CD4-positive, alpha-beta T cell (primary cell): ENCODE measurements around the gene TBC1D2. TPM values are rescaled to one million over a fixed set of nuclear protein-coding genes. Genes with fewer than 3 reads are reported as not detected.

Experiments
- ATAC-seq: fragments of 200-7000 bp; cut with Tn5 transposase; one replicate; pipeline ENCODE4 v1.10.0; 2022; ENCODE audit warnings: mild to moderate bottlenecking; ENCODE audit not compliant: poor library complexity
- CTCF ChIA-PET: fragments of 350-600 bp; sonication (Branson Sonifier 250); formaldehyde crosslinking; loops from one replicate; lab custom pipeline; 2021; ENCODE audit warnings: antibody characterized with exemption, inconsistent platforms; lab: Charles Lee
- POLR2A ChIA-PET: fragments of 350-600 bp; sonication (Branson Sonifier 250); formaldehyde crosslinking; loops from one replicate; lab custom pipeline; 2021; ENCODE audit warnings: antibody characterized with exemption, inconsistent platforms; lab: Charles Lee
- DNase-seq, 14 experiments: peaks; one replicate each; pipeline ENCODE4 v3.0.0-alpha.2; 2013 to 2020; ENCODE audit warnings: mixed read lengths in 2 of 14
- H3K27ac ChIP-seq, 2 donors: one replicate each; pipeline versions ENCODE4 v1.5.1 to v1.7.0; 2013; ENCODE audit warnings: low read length in 2 of 2, low read depth in 1 of 2, mild to moderate bottlenecking in 1 of 2
- H3K27me3 ChIP-seq, 2 experiments: 1 replicate in 1 of 2; 2 replicates in 1 of 2; pipeline versions ENCODE4 v1.6.1 to v1.7.0; 2013; ENCODE audit warnings: low read length in 2 of 2, control low read depth in 1 of 2, mild to moderate bottlenecking in 1 of 2, moderate library complexity in 1 of 2; ENCODE audit not compliant: insufficient read depth in 2 of 2, control insufficient read depth in 1 of 2
- H3K36me3 ChIP-seq: one replicate; pipeline ENCODE4 v1.6.1; 2013; ENCODE audit warnings: low read length, control low read depth; ENCODE audit not compliant: insufficient read depth
- H3K4me1 ChIP-seq: one replicate; pipeline ENCODE4 v1.6.1; 2013; ENCODE audit warnings: low read length, control low read depth; ENCODE audit not compliant: insufficient read depth
- H3K4me3 ChIP-seq: one replicate; pipeline ENCODE4 v1.5.1; 2013; ENCODE audit warnings: mild to moderate bottlenecking, low read length, moderate library complexity
- H3K9me3 ChIP-seq, 2 experiments: 1 replicate in 1 of 2; 2 replicates in 1 of 2; pipeline versions ENCODE4 v1.6.1 to v1.7.0; 2013; ENCODE audit warnings: low read length in 2 of 2, mild to moderate bottlenecking in 2 of 2, control low read depth in 1 of 2, moderate library complexity in 1 of 2; ENCODE audit not compliant: control insufficient read depth in 1 of 2, insufficient read depth in 1 of 2
- H3K27ac Mint-ChIP-seq: one replicate; pipeline ENCODE4 v1.8.0; 2020; ENCODE audit warnings: mixed read lengths
- H3K27me3 Mint-ChIP-seq: one replicate; pipeline ENCODE4 v1.8.0; 2021; ENCODE audit warnings: mixed read lengths
- H3K36me3 Mint-ChIP-seq: one replicate; pipeline ENCODE4 v1.8.0; 2021; ENCODE audit warnings: low read depth, mixed read lengths
- H3K4me1 Mint-ChIP-seq: one replicate; pipeline ENCODE4 v1.8.0; 2021; ENCODE audit warnings: low read depth, mixed read lengths
- H3K4me3 Mint-ChIP-seq: one replicate; pipeline ENCODE4 v1.8.0; 2020; ENCODE audit warnings: mild to moderate bottlenecking, mixed read lengths
- H3K9me3 Mint-ChIP-seq: one replicate; pipeline ENCODE4 v1.8.0; 2020; ENCODE audit warnings: mixed read lengths
- intact Hi-C, 2 experiments: fragments of 100-400 bp; cut with DNase I in 1 of 2; cut with micrococcal nuclease in 1 of 2; formaldehyde crosslinking; loops; one replicate each; pipeline versions ENCODE4 v1.15.1 to v1.9.0; 2023 to 2025; cut with DNase I, micrococcal nuclease
- total RNA-seq, 174 experiments: library from RNA in 2 of 174; stranded (reverse) in 2 of 174; gene quantifications; one replicate each; pipeline ENCODE4 v1.2.3 and lab custom pipeline; 2021 to 2026
- TF ChIP-seq, protein P1 (sequence below): fragments of 200-600 bp; IDR thresholded peaks from one replicate; pipeline ENCODE4 v1.8.0; 2022; ENCODE audit warnings: antibody characterized with exemption, mild to moderate bottlenecking

TBC1D2 gene
- total RNA-seq, 2 experiments from 2014 or later = 2.9 to 4.0 TPM

- intact Hi-C loops = no loop called here
- H3K27ac Mint-ChIP-seq = no peak overlapping the region
- no peaks in the 10 kb centered on the region for H3K27me3 ChIP-seq
- no peak for DNase-seq
- H3K4me1 ChIP-seq = no peaks in the 10 kb centered on the region
- H3K9me3 Mint-ChIP-seq = no peaks in the 10 kb centered on the region
- ATAC-seq = no peak
- peaks cover 61% of the 10 kb centered on the region for H3K36me3 Mint-ChIP-seq
- ChIA-PET CTCF (interaction anchor here (1.4 kb wide), 1 partner anchor 10 kb away, joined by 6 read pairs; no protein-coding TSS in a partner anchor), POLR2A (no interaction called here)
- no peak overlapping the region for H3K4me3 Mint-ChIP-seq
- no peaks in the 10 kb centered on the region for H3K4me1 Mint-ChIP-seq
- H3K36me3 ChIP-seq = peaks cover 39% of the 10 kb centered on the region
- no peak overlapping the region for H3K27ac ChIP-seq
- H3K27me3 Mint-ChIP-seq = no peaks in the 10 kb centered on the region
- TF ChIP-seq, protein P1, sequence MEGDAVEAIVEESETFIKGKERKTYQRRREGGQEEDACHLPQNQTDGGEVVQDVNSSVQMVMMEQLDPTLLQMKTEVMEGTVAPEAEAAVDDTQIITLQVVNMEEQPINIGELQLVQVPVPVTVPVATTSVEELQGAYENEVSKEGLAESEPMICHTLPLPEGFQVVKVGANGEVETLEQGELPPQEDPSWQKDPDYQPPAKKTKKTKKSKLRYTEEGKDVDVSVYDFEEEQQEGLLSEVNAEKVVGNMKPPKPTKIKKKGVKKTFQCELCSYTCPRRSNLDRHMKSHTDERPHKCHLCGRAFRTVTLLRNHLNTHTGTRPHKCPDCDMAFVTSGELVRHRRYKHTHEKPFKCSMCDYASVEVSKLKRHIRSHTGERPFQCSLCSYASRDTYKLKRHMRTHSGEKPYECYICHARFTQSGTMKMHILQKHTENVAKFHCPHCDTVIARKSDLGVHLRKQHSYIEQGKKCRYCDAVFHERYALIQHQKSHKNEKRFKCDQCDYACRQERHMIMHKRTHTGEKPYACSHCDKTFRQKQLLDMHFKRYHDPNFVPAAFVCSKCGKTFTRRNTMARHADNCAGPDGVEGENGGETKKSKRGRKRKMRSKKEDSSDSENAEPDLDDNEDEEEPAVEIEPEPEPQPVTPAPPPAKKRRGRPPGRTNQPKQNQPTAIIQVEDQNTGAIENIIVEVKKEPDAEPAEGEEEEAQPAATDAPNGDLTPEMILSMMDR = no peak
- no peaks in the 10 kb centered on the region for H3K9me3 ChIP-seq
- H3K4me3 ChIP-seq = no peak overlapping the region
These were observed 40.2 kb downstream of the TBC1D2 start for GRCh38 chr9:98215271-98215670.

- POLR2A ChIA-PET = no interaction called here
- Mint-ChIP-seq H3K36me3 (peaks cover 56% of the 10 kb centered on the region), H3K4me3 (no peak overlapping the region), H3K27me3 (no peaks in the 10 kb centered on the region), H3K27ac (no peak overlapping the region), H3K4me1 (no peaks in the 10 kb centered on the region), H3K9me3 (no peaks in the 10 kb centered on the region)
- no peak for DNase-seq
- TF ChIP-seq, protein P1 = no peak
- H3K36me3 ChIP-seq = peaks cover 37% of the 10 kb centered on the region
- no peak for ATAC-seq
- no peak overlapping the region for H3K4me3 ChIP-seq
- no peak overlapping the region for H3K27ac ChIP-seq
- CTCF ChIA-PET = interaction anchor here (1.4 kb wide), 1 partner anchor 10 kb away, joined by 6 read pairs; no protein-coding TSS in a partner anchor
- no peaks in the 10 kb centered on the region for H3K4me1 ChIP-seq
- intact Hi-C loops = no loop called here
- H3K9me3 ChIP-seq = no peaks in the 10 kb centered on the region
- H3K27me3 ChIP-seq = no peaks in the 10 kb centered on the region
These were observed 40.6 kb downstream of the TBC1D2 start for GRCh38 chr9:98214811-98215210.

- intact Hi-C loops = no loop called here
- TF ChIP-seq, protein P1 = no peak
- H3K27me3 ChIP-seq = no peaks in the 10 kb centered on the region
- no peak for DNase-seq
- H3K27ac ChIP-seq = no peak overlapping the region
- Mint-ChIP-seq H3K4me3 (no peak overlapping the region), H3K27me3 (no peaks in the 10 kb centered on the region), H3K27ac (no peak overlapping the region), H3K9me3 (no peaks in the 10 kb centered on the region), H3K4me1 (no peaks in the 10 kb centered on the region), H3K36me3 (peaks cover 34% of the 10 kb centered on the region)
- H3K9me3 ChIP-seq = no peaks in the 10 kb centered on the region
- H3K36me3 ChIP-seq = peaks cover 24% of the 10 kb centered on the region
- ChIA-PET POLR2A (interaction anchor here (1.2 kb wide), 1 partner anchor 109 kb away, joined by 4 read pairs; no protein-coding TSS in a partner anchor), CTCF (interaction anchor here (1.3 kb wide), 1 partner anchor 52 kb away, joined by 4 read pairs; no protein-coding TSS in a partner anchor)
- no peak for ATAC-seq
- H3K4me3 ChIP-seq = no peak overlapping the region
- H3K4me1 ChIP-seq = no peaks in the 10 kb centered on the region
These were observed 44.2 kb downstream of the TBC1D2 start for GRCh38 chr9:98211260-98211659.
